CD4-positive, alpha-beta T cell treated with Interleukin-4 for 1 hour (primary cell): ENCODE data around the gene IL22RA2.
"Not testable (repeated sequence)": the region's sequence is repeated elsewhere in the genome, so short reads cannot be mapped to it uniquely, and the experiment has no call there.

Source experiments
- DNase-seq, 2 donors: peaks; one replicate each; pipeline ENCODE4 v3.0.0-alpha.2; 2020 to 2022

Gene IL22RA2

DNA sequence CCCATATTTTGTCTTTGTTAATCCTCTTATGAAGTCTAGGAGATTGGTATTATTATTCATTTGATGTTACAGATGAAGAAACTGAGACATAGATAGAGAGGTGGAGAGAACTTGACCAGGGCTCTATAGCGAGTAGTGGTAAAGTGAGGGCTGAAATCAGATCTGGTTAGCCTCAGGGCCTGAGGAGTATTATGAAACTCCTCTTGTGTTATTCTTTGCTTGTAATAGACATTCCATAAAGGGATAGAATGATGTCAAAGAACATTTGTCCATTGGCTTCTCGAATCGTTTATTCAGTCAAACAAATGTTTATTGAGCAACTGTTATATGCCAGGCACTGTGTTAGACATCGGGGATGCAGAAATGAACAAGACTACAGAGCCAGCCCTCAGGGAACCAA is at the start of gene IL22RA2:
TSS of gene IL22RA2 (minus strand) at position 144 of the 400 bp plus-strand sequence. CDS start 11,895 bp downstream, outside the sequence.
- DNase-seq, result no peak

DNA sequence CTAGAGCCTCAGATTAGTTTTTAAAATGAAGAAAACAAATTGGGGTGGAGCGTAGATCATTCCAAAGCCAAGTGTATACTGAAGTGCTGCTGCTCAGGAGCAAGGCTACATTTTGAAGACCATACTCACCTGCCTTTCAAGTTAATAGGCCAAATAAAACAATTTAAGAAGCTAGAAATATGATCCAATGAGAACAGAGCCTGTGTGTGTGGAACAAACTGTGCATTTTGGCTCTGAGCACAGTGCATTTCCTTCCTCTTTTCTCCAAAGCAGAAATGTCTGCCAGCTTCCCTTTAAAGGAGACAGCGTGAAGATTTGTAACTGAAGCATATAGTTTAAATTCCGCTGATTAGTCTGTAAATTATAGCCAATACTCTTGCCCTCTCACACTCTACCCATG is 48.9 kb upstream of the IL22RA2 start:
- peak in 1 of 2 donors; percentile 38 for DNase-seq

GRCh38 chr6:137219664-137220252 is 46.3 kb upstream of the IL22RA2 start:
- DNase-seq, result no peak

DNA sequence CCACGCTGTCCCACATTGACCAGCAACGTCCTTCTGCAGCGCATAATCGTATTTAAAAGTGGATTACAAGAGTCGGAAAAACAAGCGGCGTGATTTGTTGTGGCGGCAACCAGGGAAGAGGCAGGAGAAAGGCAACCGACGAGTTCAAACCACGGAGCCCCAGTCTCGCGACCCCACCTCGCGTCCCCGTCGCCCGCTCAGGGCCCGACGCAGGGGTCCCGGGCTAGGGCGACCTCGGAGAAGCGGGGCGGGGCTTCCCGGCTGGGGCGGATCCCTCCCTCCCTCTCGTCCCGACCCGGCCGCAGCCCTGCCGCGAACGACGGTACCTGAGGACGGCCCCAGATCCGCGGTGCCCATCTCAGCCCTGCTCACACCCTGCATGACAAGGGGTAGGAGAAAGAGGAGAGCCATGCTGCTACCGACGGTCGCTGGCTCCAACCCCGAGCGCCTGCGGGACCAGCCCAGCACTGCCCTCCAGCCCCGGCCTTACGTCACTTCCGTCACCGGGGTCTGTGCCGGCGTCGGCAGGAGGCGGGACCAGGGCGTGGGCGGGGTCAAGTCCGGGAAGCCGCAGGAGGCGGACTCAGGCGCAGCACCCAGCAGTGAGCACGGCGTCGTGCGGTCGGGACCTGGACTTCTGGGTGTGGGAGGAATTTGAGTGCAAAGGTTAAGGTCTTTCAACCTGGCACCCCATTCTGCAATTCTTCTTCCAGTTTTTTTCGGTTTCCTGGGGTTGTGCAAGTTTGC is 45.6 kb upstream of the IL22RA2 start, which contains the start of gene IFNGR1:
TSS of gene IFNGR1 (minus strand) at position 469 of the 747 bp plus-strand sequence. CDS start at position 411, 58 bp downstream.
- DNase-seq, result peak; percentile 95

DNA sequence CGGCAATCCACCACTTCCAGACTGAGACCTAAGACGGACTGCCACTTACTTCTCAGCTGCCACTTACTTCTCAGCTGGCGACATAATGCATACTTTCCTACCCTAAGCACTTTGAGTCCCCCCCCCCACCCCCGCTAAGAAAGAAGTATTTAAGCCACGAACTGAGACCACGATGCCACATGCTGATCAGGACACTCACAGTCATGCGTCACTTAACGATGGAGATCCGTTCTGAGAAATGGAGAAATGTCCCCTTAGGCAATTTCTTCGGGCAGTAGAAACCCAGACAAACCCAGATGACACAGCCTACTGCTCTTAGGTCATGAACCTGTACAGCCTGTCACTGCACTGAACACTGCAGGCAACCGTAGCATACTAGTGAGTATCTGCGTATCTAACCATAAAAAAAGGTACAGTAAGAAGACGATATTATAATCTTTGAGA is 45.1 kb upstream of the IL22RA2 start:
- peak; percentile 72 to 80 for DNase-seq

GRCh38 chr6:137217801-137218472 is 44.5 kb upstream of the IL22RA2 start:
- DNase-seq, result peak in 1 of 2 donors; percentile 56

GRCh38 chr6:137216875-137217553 is 43.6 kb upstream of the IL22RA2 start:
- no peak for DNase-seq

DNA sequence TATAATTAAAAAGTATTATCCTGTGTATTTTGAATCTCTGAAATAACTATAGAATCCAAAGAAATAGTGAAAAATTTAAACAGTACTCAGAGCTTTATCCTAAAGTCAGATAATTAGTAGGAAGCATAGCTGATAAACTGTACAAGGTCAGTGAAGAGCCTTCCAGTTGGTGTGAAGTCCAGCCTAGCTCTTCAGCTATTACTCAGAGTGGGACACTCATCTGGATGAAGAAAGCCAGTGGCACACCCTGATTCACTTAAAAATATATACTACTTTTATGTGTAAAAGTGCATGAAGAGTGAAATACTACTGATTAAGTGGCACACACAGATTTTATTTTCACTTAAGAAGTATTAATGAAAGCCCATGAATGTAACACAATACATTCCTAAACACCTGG is 42.7 kb upstream of the IL22RA2 start:
- no peak for DNase-seq

GRCh38 chr6:137215630-137216029 is 42.2 kb upstream of the IL22RA2 start:
- DNase-seq, result not testable (repeated sequence)

DNA sequence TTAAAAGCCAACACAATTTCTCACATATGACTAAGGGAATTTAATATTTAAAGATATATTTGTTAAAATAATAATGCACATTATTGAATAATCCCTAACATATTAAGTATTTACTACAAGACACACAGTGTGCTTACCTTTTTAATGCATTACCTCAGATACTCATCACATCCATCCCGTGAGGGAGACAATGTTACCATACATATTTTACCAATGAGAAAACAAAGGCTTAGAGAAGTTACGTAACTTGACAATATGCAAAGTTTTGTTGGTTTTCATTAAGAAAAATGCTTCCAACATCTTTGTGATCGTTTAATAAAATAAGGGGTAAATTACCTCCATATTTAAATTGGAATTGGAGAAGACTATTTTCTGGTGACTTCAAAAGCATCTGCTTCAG is 41.5 kb upstream of the IL22RA2 start:
- DNase-seq, result no peak

GRCh38 chr6:137213813-137214212 is 40.4 kb upstream of the IL22RA2 start:
- no peak for DNase-seq

GRCh38 chr6:137213331-137213740 is 39.9 kb upstream of the IL22RA2 start:
- no peak for DNase-seq

DNA sequence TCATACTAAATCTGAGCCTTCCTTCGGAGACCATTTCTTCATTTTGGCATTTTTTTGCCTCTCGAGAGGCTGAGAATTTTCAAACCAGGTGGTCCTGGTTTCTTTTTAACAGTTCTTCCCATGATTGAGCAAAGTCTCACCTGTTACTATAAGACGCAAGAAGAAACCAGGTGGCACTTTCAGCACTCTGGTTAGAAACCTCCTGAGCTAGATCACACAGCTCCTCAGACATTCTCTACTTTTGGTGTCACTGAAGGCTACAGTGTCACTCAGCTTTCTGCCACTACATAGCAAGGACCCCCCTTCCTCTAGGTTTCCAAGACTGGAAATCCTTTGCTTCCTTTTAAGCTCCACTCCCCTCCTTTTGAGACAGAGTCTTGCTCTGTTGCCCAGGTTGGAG is 38.5 kb upstream of the IL22RA2 start:
- DNase-seq, result no peak

- DNase-seq, result no peak
Observed at GRCh38 chr6:137210903-137211302, 37.5 kb upstream of the IL22RA2 start.

DNA sequence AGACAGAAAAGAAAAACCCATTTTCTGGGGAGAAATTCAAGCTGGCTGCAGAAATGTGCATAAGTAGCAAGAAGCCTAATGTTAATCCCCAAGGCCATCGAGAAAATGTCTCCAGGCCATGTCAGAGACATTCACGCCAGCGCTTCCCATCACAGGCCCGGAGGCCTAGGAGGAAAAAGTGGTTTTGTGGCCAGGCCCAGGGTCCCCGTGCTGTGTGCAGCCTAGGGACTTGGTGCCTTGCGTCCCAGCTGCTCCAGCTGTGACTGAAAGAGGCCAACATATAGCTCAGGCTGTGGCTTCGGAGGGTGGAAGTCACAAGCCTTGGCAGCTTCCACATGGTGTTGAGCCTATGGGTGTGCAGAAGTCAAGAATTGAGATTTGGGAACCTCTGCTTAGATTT is 34.8 kb upstream of the IL22RA2 start:
- DNase-seq, result no peak

DNA sequence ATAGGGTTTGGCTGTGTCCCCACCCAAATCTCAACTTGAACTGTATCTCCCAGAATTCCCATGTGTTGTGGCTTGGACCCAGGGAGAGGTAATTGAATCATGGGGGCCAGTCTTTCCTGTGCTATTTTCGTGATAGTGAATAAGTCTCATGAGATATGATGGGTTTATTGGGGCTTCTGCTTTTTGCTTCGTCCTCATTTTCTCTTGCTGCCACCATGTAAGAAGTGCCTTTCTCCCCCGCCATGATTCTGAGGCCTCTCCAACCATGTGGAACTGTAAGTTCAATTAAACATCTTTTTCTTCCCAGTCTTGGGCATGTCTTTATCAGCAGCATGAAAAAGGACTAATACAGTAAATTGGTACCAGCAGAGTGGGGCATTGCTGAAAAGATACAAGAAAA is 34.0 kb upstream of the IL22RA2 start:
- not testable (repeated sequence) for DNase-seq

DNA sequence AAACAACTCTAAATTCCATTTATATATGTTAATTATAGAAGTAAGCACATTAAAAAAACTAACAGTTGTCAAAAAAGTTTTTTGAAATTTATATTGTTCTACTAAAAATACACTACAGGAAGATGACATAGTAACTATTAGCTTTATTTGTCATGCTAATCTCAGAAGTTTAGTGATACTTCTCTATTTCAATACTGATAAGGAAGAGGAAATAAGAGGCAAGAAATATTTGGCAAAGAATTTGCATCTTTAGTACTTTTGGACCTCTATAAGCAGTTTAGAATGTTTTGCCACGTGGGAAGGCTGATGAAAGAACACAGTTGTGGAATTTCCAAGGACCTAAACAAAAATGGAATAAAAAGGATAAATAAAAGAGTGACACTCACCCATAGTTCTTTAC is 33.1 kb upstream of the IL22RA2 start:
- DNase-seq, result no peak

- DNase-seq, result no peak
Observed at GRCh38 chr6:137203256-137203655, 29.8 kb upstream of the IL22RA2 start.

DNA sequence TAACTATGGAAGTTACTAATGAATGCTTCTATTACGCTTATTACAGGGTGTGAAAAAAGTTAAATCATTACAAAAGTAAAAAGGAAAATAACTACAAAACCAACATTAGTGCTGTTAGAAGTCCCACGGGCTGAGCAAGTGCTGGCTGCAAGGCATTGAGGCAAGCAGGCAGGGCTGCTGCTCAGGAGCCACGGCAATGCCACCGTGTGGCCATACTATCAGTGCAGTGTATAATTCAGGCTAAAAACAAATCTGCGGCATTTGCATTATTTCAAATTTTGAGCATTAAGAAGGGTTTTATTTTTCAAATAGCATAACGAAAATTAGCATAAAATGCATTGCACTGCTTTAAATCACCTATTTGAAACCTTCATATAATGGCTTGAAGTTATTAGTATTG is 28.6 kb upstream of the IL22RA2 start:
- peak in 1 of 2 donors; percentile 25 for DNase-seq

DNA sequence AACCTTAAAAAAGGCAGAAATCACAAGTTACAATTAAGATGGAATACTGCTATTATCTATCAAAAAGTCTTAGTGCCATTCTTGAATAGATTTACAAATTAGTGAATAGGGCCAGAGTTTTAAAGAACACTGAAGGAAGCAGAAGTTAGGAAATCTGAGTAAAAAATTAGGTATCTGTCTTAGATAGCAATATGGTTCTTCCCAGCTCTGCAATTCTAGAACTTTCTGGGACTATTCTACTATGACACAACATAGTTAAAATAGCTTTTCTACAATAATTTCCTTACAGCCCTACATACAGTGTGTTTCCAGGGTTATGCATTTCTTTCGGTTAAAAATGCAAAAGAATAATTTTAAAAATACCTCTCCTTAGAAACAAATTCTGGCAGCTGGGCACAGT is 27.6 kb upstream of the IL22RA2 start:
- DNase-seq, result no peak

- no peak for DNase-seq
Observed at GRCh38 chr6:137200288-137200687, 26.8 kb upstream of the IL22RA2 start.

- DNase-seq, result no peak
Observed at GRCh38 chr6:137197684-137198645, 24.5 kb upstream of the IL22RA2 start.
